GM13977 (cell line): ENCODE measurements around the gene RTP3.
"Not testable (repeated sequence)": the region's sequence is repeated elsewhere in the genome, so short reads cannot be mapped to it uniquely, and the experiment has no call there.

Source experiments
- DNase-seq: peaks from one replicate; pipeline ENCODE4 v3.0.0; 2012; ENCODE audit warnings: low spot score
- CTCF ChIP-seq: IDR thresholded peaks from 2 replicates; pipeline ENCODE4 v1.5.1; 2012; ENCODE audit warnings: mild to moderate bottlenecking, control low read depth; ENCODE audit not compliant: insufficient read depth; ENCODE audit errors: extremely low read depth, missing control alignments
- in situ Hi-C: fragments of 300-500 bp; cut with MboI; formaldehyde crosslinking; loops from one replicate; pipeline ENCODE4 v1.12.0; 2022; ENCODE audit warnings: low sequenced_read_pairs, low pct_unique_long_range_greater_than_20kb, mixed read lengths, inconsistent platforms; ENCODE audit not compliant: unreplicated experiment

RTP3 gene

GRCh38 chr3:46546896-46547440 lies 49.2 kb downstream of the RTP3 start:
- no peak for DNase-seq
- no peak for TF ChIP-seq CTCF
- in situ Hi-C loops = no loop called here

GRCh38 chr3:46548611-46549010 lies 50.8 kb downstream of the RTP3 start:
- in situ Hi-C loops, DNase-seq: not testable (repeated sequence)

GRCh38 chr3:46549408-46549904 lies 51.7 kb downstream of the RTP3 start:
- no peak for DNase-seq
- no peak for TF ChIP-seq CTCF

GRCh38 chr3:46549989-46550388 lies 52.2 kb downstream of the RTP3 start:
- in situ Hi-C loops = no loop called here
- TF ChIP-seq CTCF = no peak

More at GRCh38 chr3:46549408-46549904, 51.7 kb downstream of the RTP3 start:
- in situ Hi-C loops = no loop called here

More at GRCh38 chr3:46549989-46550388, 52.2 kb downstream of the RTP3 start:
- no peak for DNase-seq
